Measurements from ENCODE around the gene CACFD1. TPM values are rescaled to one million over a fixed set of nuclear protein-coding genes. Genes with fewer than 3 reads are reported as not detected.

CACFD1 gene
- total RNA-seq, 1 experiment from 2014 or later, result 6.9 TPM

DNA sequence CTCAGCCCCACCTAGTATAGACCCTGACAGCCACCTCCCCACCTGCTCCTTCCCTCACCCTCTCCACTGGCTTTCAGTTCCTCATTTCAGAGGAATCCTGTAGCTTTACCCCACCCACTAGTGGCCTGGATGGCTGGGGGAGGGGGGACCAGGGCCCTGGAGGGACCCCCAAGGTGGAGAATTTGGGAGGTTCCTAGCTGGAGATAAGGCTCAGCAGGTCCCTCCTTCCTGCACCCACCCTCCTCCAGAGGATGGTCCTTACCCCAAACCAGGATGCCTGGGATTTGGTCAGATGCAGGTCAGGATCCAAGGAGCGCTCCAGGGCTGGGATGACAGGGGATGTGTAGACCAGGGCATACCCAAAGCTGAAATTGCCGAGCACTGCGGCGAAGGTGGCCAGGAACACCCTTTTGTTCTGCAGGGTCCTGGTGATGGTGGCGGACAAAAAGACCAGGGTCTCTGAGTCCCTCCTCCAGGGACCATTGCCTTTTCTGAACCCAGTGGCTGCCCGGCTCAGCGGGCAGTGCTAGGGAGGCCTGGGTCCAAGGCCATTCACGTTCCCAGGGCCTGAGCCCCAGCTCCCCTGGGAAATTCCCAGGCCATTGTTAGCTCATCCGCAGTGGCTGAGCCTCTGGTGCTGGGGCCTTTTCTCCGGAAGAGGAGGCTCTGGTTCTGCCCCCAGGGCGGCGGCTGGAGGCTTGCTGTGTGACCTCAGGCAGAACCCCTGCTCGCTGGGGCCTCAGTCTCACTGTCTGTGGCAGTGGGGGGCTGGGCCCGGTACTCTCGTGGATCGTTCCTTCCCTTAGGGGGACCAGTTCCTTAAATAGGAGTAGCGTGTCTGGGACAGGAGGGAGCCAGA lies 18.4 kb downstream of the CACFD1 start:
- POLR2A ChIA-PET, result interaction anchor here (1.0 kb wide), 1 partner anchor 101 kb away, joined by 3 read pairs; no protein-coding TSS in a partner anchor
- CTCF ChIA-PET, result interaction anchor here (0.9 kb wide), 2 partner anchors 81 to 292 kb away, joined by 3 to 4 read pairs; no protein-coding TSS in a partner anchor
- Histone ChIP-seq H4K20me1 (ENCODE audit: insufficient read depth) (no peaks in the 10 kb centered on the region), H3K27me3 (ENCODE audit: insufficient read depth, low read length) (no peaks in the 10 kb centered on the region), H3K27ac (ENCODE audit: low read depth, low read length) (peak overlapping the region; percentile 59; the same call in 1 of the 2 replicates), H3K4me3 (replicated peaks in 1 of 2; ENCODE audit: low read depth in 1 of 2, low read length in 2 of 2) (peak overlapping the region; percentile 68 to 83), H3K9ac (ENCODE audit: low read length) (peak overlapping the region; percentile 75), H3K9me3 (ENCODE audit: control insufficient read depth in 1 of 2, insufficient read depth in 1 of 2, low read depth in 1 of 2, low read length in 2 of 2) (no peaks in the 10 kb centered on the region), H3K36me3 (ENCODE audit: control insufficient read depth in 1 of 2, insufficient read depth in 2 of 2, low read length in 2 of 2) (no peaks in the 10 kb centered on the region), H3K4me2 (ENCODE audit: low read length) (peak overlapping the region; percentile 98), H3K9me2 (ENCODE audit: insufficient read depth) (no peaks in the 10 kb centered on the region), H2AFZ (ENCODE audit: low read depth, low read length, poor library complexity, severe bottlenecking) (no peak overlapping the region), H3K79me2 (ENCODE audit: insufficient read depth, low read length) (peaks cover 6% of the 10 kb centered on the region; the same call in 1 of the 2 replicates), H3K4me1 (ENCODE audit: control insufficient read depth in 1 of 2, insufficient read depth in 2 of 2, low read length in 2 of 2) (peaks cover 13 to 21% of the 10 kb centered on the region in 2 experiments; a peak in 3 of 4 replicates)
- no peak for DNase-seq (ENCODE audit: low read depth, low spot score)
- ATAC-seq, result peak; percentile 12
- RAD21 ChIA-PET (ENCODE audit: low non-redundant PET in 1 of 2, low total read pairs in 2 of 2, uncharacterized antibody in 2 of 2, unreplicated experiment in 2 of 2), result interaction anchor here in 1 of 2 experiments (0.6 kb wide), 1 partner anchor 29 kb away, joined by 4 read pairs; no protein-coding TSS in a partner anchor
- no TSS peak for BruUV-seq (replicated peaks)
- intact Hi-C loops (cut with micrococcal nuclease), result no loop called here
- TF ChIP-seq, protein P1, sequence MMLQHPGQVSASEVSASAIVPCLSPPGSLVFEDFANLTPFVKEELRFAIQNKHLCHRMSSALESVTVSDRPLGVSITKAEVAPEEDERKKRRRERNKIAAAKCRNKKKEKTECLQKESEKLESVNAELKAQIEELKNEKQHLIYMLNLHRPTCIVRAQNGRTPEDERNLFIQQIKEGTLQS (IDR thresholded peaks at IDR 0.05), result no peak
- TF ChIP-seq RAD21 (IDR thresholded peaks at IDR 0.05; ENCODE audit: low read depth), result no peak

DNA sequence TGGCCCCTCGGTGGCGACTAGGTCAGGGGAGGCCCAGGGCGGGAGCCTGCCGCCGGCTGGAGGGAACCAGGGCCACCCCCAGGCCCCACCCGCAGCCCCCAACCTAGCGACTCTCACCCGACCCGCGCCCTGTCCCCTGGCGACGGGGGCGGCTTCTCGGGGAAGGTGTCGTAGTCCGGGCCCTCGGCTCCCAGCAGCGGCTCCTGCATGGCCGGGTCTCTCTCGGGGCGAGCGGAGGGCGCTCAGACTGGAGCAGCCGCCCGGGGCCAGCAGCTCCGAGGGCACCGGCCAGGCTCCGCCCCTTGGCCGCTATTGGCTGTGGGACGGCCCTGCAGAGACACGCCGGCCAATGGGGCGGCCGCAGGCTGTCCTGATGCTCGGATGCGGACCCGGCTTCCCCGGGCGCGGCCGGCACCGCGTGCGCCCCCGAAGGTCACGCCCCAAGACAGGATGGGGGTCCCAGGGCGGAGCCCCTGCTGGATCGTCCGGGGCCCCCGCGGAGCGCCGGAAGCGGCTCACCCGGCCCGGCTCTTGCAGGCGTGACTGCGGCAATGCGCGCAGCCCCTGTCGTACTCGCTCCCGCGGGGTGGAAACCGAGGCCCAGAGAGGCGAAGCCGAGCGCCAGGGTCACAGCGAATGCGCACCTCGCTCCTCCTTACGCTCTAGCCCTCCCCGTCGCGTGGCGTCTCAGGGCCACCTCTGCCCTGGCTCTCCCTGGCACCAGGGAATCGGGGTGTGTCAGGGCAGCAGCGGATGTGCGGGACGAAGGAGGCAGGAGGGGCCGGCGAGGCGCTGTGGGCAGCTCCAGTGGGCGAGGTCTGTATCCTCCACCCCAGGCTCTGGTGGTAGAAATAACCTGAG lies 19.3 kb downstream of the CACFD1 start, which contains the start of gene SLC2A6:
SLC2A6 (minus strand) TSS at position 249 of the 861 bp plus-strand sequence; CDS start at position 209, 40 bp downstream.
- ATAC-seq (peak; percentile 99), DNase-seq (ENCODE audit: low read depth, low spot score) (no peak)
- Histone ChIP-seq H4K20me1 (ENCODE audit: insufficient read depth) (no peaks in the 10 kb centered on the region), H3K27me3 (ENCODE audit: insufficient read depth, low read length) (no peaks in the 10 kb centered on the region), H3K9me3 (ENCODE audit: control insufficient read depth in 1 of 2, insufficient read depth in 1 of 2, low read depth in 1 of 2, low read length in 2 of 2) (no peaks in the 10 kb centered on the region), H3K27ac (ENCODE audit: low read depth, low read length) (peak within 1 kb of the TSS; percentile 59; the same call in 1 of the 2 replicates), H3K36me3 (ENCODE audit: control insufficient read depth in 1 of 2, insufficient read depth in 2 of 2, low read length in 2 of 2) (no peaks in the 10 kb centered on the region), H2AFZ (ENCODE audit: low read depth, low read length, poor library complexity, severe bottlenecking) (peak within 1 kb of the TSS; percentile 40), H3K79me2 (ENCODE audit: insufficient read depth, low read length) (peaks cover 6% of the 10 kb centered on the region; the same call in 1 of the 2 replicates), H3K9me2 (ENCODE audit: insufficient read depth) (no peaks in the 10 kb centered on the region), H3K4me1 (ENCODE audit: control insufficient read depth in 1 of 2, insufficient read depth in 2 of 2, low read length in 2 of 2) (peaks cover 13 to 21% of the 10 kb centered on the region in 2 experiments; a peak in 3 of 4 replicates), H3K4me2 (ENCODE audit: low read length) (peak within 1 kb of the TSS; percentile 98), H3K4me3 (replicated peaks in 1 of 2; ENCODE audit: low read depth in 1 of 2, low read length in 2 of 2) (peak within 1 kb of the TSS; percentile 68 to 83), H3K9ac (ENCODE audit: low read length) (peak within 1 kb of the TSS; percentile 75)
- BruUV-seq (replicated peaks), result no TSS peak
- POLR2A ChIA-PET, result interaction anchor here (1.0 kb wide), 1 partner anchor 102 kb away, joined by 3 read pairs; no protein-coding TSS in a partner anchor
- intact Hi-C loops (cut with micrococcal nuclease), result no loop called here
- RAD21 ChIA-PET (ENCODE audit: low non-redundant PET in 1 of 2, low total read pairs in 2 of 2, uncharacterized antibody in 2 of 2, unreplicated experiment in 2 of 2), result interaction anchor here in 1 of 2 experiments (0.6 kb wide), 1 partner anchor 29 kb away, joined by 4 read pairs; no protein-coding TSS in a partner anchor
- CTCF ChIA-PET, result interaction anchor here (0.9 kb wide), 2 partner anchors 82 to 293 kb away, joined by 3 to 4 read pairs; no protein-coding TSS in a partner anchor
- TF ChIP-seq EGR1 (IDR thresholded peaks at IDR 0.05; ENCODE audit: low read depth) (no peak), SP1 (IDR thresholded peaks at IDR 0.05; ENCODE audit: low read depth) (peak; percentile 19; the same call in 1 of the 2 replicates), TCF7L2 (IDR thresholded peaks at IDR 0.05; ENCODE audit: borderline replicate concordance, extremely low read depth, insufficient read depth, insufficient read length) (no peak), SIN3A (IDR thresholded peaks at IDR 0.05; ENCODE audit: low read depth) (peak; percentile 64; the same call in 1 of the 2 replicates), CBX3 (IDR thresholded peaks at IDR 0.05; ENCODE audit: low read depth) (no peak), FOSL1 (IDR thresholded peaks at IDR 0.05; ENCODE audit: low read depth) (no peak), CEBPB (IDR thresholded peaks at IDR 0.05; ENCODE audit: low read depth) (no peak)
- TF ChIP-seq, protein P2, sequence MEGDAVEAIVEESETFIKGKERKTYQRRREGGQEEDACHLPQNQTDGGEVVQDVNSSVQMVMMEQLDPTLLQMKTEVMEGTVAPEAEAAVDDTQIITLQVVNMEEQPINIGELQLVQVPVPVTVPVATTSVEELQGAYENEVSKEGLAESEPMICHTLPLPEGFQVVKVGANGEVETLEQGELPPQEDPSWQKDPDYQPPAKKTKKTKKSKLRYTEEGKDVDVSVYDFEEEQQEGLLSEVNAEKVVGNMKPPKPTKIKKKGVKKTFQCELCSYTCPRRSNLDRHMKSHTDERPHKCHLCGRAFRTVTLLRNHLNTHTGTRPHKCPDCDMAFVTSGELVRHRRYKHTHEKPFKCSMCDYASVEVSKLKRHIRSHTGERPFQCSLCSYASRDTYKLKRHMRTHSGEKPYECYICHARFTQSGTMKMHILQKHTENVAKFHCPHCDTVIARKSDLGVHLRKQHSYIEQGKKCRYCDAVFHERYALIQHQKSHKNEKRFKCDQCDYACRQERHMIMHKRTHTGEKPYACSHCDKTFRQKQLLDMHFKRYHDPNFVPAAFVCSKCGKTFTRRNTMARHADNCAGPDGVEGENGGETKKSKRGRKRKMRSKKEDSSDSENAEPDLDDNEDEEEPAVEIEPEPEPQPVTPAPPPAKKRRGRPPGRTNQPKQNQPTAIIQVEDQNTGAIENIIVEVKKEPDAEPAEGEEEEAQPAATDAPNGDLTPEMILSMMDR (IDR thresholded peaks at IDR 0.05 in 2 of 3, conservative IDR thresholded peaks at IDR 0.05 in 1 of 3; ENCODE audit: borderline replicate concordance in 1 of 3, insufficient read depth in 1 of 3, low read depth in 2 of 3, low read length in 2 of 3), result no peak
- TF ChIP-seq, protein P3, sequence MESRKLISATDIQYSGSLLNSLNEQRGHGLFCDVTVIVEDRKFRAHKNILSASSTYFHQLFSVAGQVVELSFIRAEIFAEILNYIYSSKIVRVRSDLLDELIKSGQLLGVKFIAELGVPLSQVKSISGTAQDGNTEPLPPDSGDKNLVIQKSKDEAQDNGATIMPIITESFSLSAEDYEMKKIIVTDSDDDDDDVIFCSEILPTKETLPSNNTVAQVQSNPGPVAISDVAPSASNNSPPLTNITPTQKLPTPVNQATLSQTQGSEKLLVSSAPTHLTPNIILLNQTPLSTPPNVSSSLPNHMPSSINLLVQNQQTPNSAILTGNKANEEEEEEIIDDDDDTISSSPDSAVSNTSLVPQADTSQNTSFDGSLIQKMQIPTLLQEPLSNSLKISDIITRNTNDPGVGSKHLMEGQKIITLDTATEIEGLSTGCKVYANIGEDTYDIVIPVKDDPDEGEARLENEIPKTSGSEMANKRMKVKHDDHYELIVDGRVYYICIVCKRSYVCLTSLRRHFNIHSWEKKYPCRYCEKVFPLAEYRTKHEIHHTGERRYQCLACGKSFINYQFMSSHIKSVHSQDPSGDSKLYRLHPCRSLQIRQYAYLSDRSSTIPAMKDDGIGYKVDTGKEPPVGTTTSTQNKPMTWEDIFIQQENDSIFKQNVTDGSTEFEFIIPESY (IDR thresholded peaks at IDR 0.05; ENCODE audit: extremely low read depth, insufficient replicate concordance, low read length), result no peak
